GM10847 (cell line): Measurements from ENCODE around the gene KRIT1.

Source experiments
- POLR2A ChIP-seq: IDR thresholded peaks from 2 replicates; pipeline ENCODE4 v1.6.1; 2011; ENCODE audit not compliant: insufficient read length; ENCODE audit errors: extremely low read depth

Gene KRIT1

DNA sequence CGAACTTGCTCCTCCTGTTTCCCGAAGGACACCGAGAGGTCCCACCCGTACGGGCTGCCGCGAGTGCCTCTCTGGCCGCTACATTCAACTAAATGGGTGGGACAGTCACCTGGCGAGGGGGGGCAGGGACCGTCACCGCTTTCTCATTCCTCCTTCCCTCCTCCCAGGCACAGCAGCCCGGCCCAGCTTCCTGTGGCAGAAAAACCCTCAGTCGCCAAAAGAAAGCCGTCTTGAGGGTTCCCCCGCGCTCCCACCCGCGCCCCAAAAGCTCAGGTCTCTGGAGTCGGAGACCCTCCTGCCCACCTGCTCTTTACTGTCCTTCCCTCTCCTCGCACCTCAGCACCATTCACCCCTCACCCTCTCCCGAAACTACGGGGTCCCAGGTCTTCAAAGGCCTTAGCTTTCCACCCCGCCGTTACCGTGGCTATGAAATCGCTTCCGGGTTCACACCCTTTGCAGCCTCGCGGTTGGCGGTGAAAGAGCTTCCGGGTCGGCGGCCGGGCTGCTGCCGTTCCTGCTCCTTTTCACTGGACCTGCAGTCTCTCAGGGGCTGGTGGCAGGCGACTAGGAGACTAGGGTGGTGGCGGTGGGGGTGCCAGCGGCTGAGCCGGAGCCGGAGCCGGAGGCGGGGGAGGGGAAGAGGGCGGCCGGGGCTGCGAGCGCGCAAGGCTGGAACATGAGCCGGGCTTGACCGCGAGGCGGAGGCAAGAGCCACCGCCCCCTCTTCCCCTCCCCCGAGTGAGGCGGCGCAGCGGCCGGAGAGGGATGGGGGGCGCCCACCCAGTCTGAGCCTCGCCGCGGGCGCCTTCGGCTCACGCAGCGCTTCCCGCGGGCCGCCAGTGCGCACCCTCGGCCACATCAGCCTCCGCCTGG, at the start of gene KRIT1, which contains the start of gene ANKIB1:
KRIT1 (minus strand) TSS at position 428 of the 873 bp plus-strand sequence. CDS start 3,779 bp downstream, outside the sequence.
ANKIB1 (plus strand) TSS at position 488 of the 873 bp plus-strand sequence. CDS start 49,005 bp downstream, outside the sequence.
- TF ChIP-seq POLR2A, result peak; percentile 49

DNA sequence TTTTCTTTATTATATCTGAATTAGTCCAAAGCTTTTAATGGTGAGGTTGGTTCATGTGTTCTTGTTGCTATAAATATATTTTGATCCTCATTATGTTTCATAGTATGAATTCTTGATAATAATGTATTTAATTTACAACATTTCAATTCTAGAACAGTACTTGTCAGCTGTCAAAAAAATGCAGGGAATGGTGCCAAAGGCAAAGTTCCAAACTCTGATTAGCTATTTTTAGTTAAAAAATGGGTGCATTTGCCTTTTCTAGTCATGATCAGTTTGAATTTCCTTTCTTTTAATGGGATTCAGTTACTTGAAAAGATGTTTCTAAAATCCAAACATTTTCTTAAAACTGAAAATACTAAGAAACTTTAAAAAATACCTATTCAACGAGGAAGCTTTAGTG, 49.7 kb upstream of the KRIT1 start:
- no peak for TF ChIP-seq POLR2A

- no peak for TF ChIP-seq POLR2A
Observed at GRCh38 chr7:92293896-92294590, 48.3 kb upstream of the KRIT1 start.

DNA sequence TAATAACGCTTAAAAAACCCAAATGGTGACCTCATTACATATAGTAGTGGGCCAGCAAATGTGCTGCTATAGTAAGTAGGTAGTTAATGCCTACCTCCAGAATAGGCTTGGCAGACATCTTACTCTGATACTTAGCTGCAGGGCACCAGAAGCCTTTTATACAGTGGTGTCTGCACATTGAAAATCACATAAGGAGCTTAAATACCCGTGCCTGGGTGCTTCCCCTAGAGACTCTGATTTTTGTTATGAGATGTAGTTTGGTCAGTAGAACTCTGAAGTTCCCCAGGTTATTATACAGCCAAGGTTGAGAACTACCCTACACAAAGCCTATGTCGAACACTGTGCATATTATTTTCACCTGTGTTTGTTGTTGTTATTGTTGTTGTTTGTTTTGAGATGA, 47.3 kb upstream of the KRIT1 start:
- TF ChIP-seq POLR2A, result no peak

DNA sequence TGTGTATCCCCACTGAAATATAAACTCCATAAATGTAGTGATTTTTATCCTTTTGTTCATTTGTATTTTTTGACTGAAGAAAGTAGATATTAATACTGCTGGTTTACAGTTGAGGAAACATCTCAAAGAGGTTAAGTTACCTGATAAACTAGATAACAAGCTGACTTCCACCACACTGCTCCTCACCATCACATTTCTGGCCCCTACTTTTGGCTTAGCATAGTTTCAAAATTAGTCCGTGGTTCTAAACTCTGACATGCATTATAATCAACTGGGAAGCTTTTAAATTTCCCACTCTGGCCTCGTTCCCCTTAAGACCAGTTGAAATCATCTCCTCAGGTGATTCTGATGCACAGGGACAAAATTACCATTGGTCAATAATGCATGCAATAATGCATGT, 43.6 kb upstream of the KRIT1 start:
- no peak for TF ChIP-seq POLR2A

GRCh38 chr7:92282930-92283329, 37.2 kb upstream of the KRIT1 start:
- no peak for TF ChIP-seq POLR2A

DNA sequence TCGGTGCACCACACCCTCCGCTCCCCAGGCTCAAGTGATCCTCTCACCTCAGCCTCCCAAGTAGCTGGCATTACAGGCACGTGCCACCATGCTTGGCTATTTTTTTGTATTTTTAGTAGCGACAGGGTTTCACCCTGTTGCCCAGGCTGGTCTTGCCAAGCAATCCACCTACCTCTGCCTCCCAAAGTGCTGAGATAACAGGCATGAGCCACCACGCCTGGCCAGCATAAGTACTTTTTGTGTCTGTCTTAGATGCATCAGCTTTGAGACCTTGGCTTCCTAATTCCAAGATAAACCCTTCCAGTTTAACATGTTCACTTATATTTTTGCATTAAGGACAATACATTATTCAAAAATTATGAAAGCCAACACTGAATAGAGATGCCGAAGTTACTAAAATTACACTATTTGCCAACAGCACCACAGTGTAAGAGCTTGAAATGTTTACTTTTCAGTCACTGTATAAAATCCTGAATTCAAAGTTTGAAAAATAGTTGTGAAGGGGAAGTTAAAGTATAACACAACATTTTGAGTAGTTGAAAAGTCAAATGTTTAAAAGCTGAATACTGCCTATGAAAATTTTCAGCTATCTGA, 36.6 kb upstream of the KRIT1 start:
- no peak for TF ChIP-seq POLR2A

DNA sequence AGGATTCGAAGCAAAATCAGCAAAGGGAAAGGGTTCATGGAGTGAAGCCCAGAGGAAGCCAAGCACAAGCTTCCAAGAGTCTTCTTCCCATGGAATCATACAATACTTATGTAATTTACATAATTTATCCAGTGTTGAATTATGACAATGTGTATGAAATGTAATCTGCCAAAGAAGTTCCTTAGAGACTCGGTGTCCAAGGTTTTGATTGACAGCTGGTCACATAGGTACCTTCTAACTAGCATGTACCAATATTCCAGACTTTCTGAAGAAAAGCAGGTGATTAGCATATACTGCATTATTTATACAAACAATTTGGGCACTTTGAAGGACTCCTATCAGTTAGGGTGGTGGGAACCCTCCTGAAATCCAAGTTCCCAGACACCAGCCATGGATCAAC, 35.3 kb upstream of the KRIT1 start:
- no peak for TF ChIP-seq POLR2A

DNA sequence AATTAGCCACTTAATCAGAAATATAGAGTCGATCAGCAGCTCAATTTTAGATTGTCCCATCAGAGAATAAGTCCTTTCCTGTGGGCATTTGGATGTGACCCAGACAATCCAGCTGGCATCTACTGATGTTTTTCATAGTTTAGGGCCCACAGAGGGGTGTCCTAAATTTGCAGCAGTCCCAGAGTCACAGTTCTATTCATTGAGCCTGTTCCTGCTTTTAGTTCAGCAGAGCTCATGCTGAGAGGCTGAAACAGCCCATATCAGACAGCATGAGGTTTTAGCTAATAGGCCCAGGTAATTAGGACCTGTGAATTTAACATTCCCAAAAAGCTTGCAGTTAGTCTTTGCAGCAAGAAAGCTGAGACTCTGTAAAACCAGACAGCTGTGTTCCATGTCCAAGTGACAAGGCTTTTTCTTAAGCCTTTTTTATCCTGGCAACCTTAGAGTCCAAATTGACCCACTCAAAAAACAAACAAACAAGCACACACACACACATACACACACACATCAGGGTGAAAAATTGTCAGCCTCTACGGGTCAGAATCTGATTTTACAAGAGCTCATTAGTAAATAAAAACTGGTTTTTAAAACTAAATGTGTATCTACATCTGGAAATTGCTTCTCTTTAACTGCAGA, 33.8 kb upstream of the KRIT1 start:
- no peak for TF ChIP-seq POLR2A

GRCh38 chr7:92276460-92276864, 30.7 kb upstream of the KRIT1 start:
- no peak for TF ChIP-seq POLR2A

DNA sequence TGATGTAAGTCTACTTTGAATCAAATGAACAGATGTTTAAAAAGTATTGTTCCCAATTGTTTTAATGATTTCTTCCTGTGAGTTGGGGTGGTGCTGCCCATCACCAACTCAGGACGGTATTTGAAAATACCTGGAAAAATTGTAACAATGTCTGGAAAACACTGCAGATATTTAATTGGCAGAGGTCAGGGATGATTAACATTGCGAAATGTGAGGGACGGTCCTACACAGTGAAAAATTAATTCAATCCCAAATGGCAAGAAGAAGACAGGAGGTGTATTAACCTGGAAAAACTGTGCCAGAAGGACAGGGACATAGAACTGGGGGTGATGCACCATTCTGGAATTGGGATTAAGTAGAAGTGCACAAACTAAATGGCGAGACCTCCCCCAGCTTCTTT, 29.6 kb upstream of the KRIT1 start:
- TF ChIP-seq POLR2A, result no peak

- TF ChIP-seq POLR2A, result no peak
Observed at GRCh38 chr7:92268921-92269320, 23.2 kb upstream of the KRIT1 start.

GRCh38 chr7:92266415-92267241, 20.9 kb upstream of the KRIT1 start:
- no peak for TF ChIP-seq POLR2A

DNA sequence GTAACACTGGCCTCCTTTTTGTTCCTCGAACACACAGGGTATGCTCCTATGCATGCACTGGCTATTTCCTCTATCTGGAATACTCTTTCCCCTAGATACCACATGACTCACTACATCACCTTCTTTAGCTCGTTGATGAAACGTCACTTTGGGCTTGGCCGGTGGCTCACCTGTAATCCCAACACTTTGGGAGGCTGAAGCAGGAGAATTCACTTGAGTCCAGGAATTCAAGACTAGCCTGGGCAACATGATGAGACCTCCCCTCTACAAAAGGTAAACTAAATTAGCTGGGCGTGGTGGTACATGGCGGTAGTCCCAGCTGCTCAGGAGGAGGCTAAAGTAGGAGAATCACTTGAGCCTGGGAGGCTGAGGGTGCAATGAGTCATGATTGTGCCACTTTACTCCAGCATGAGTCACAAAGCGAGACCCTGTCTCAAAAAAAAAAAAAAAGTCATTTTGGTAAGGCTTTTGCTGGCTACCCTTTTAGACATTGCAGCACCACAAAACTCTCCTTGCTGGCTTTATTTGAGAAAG, 14.6 kb upstream of the KRIT1 start:
- no peak for TF ChIP-seq POLR2A
